Measurements from ENCODE around the gene XRCC1.

The XRCC1 gene, protein sequence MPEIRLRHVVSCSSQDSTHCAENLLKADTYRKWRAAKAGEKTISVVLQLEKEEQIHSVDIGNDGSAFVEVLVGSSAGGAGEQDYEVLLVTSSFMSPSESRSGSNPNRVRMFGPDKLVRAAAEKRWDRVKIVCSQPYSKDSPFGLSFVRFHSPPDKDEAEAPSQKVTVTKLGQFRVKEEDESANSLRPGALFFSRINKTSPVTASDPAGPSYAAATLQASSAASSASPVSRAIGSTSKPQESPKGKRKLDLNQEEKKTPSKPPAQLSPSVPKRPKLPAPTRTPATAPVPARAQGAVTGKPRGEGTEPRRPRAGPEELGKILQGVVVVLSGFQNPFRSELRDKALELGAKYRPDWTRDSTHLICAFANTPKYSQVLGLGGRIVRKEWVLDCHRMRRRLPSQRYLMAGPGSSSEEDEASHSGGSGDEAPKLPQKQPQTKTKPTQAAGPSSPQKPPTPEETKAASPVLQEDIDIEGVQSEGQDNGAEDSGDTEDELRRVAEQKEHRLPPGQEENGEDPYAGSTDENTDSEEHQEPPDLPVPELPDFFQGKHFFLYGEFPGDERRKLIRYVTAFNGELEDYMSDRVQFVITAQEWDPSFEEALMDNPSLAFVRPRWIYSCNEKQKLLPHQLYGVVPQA

DNA sequence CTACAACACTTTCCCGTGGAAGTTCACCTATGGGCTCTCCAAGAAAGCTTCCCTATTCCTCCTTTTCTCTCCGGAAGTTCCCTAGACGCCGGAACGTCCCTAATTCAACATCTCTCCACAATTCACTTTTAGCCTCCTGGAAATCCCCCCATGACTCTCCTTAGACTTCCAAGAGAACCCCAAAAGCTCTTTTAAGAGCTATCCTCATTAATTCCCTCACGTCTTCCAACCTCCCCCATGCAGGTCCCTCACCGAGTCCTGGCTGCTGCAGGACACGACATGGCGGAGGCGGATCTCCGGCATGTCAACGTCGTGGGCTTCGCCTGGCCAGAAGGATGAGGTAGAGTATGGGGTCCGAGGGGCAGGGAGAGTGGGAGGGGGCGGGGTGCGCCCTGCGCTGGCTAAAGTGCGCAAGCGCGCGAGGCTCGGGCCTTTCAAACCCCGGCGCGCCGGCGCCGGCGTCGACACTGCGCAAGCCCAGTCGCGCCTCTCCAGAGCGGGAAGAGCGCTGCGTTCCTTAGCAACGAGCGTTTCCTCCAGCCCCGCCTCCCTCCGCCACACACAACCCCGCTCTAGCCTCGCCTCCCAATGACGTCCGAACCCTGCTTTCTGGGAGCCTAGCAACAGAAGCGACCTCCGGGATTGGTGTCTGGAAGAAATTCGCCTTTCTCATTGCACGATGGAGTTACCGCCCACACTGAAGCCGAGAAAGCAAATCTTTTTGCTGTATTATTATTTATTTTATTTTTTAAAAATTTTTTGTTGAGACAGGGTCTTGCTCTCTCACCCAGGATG is at the start of gene XRCC1, which contains the start of gene PINLYP:
XRCC1 (minus strand) TSS at position 372 of the 795 bp plus-strand sequence; CDS start at position 303, 69 bp downstream.
PINLYP (plus strand) TSS at position 646 of the 795 bp plus-strand sequence. CDS start 1,391 bp downstream, outside the sequence.
- DNase-seq: peak; percentile 99
- Mint-ChIP-seq H3K27ac (peak within 1 kb of the TSS; percentile 90), H3K27me3 (peaks cover 24% of the 10 kb centered on the region), H3K4me1 (peaks cover 47% of the 10 kb centered on the region), H3K36me3 (peaks cover 11% of the 10 kb centered on the region), H3K4me3 (peak within 1 kb of the TSS; percentile 97), H3K9me3 (no peaks in the 10 kb centered on the region)
- CTCF ChIA-PET: interaction anchor here (1.4 to 4.5 kb wide), 3 partner anchors 19 to 128 kb away, joined by 4 to 28 read pairs (median 24); partner anchors contain the start of genes IRGQ and ZNF576

DNA sequence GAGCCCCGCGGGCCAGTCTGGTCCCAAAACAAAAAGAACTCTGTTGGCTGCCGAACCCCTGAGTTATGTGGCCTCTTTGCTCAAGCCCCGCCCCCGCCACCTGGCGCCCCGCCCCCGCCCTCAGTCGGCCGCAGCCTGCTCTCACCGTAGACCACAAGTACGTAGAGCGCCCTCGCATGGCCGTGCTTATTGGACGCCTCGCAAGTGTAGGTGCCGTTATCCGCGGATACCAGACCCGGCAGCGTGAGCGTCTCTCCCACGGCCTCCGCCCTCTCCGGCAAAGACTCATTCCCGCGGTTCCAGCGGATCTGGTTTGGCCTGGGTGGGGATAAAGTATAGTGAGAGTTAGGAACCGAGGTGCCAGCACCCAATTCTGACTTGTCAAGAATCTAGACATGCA is 49.6 kb upstream of the XRCC1 start:
- Mint-ChIP-seq H3K4me1 (peaks cover 49% of the 10 kb centered on the region), H3K27me3 (peaks cover 27% of the 10 kb centered on the region), H3K27ac (peak overlapping the region; percentile 37), H3K9me3 (no peaks in the 10 kb centered on the region), H3K36me3 (no peaks in the 10 kb centered on the region), H3K4me3 (no peak overlapping the region)
- DNase-seq: peak; percentile 93
- CTCF ChIA-PET: interaction anchor here (1.2 kb wide), 1 partner anchor 65 kb away, joined by 3 read pairs; no protein-coding TSS in a partner anchor

DNA sequence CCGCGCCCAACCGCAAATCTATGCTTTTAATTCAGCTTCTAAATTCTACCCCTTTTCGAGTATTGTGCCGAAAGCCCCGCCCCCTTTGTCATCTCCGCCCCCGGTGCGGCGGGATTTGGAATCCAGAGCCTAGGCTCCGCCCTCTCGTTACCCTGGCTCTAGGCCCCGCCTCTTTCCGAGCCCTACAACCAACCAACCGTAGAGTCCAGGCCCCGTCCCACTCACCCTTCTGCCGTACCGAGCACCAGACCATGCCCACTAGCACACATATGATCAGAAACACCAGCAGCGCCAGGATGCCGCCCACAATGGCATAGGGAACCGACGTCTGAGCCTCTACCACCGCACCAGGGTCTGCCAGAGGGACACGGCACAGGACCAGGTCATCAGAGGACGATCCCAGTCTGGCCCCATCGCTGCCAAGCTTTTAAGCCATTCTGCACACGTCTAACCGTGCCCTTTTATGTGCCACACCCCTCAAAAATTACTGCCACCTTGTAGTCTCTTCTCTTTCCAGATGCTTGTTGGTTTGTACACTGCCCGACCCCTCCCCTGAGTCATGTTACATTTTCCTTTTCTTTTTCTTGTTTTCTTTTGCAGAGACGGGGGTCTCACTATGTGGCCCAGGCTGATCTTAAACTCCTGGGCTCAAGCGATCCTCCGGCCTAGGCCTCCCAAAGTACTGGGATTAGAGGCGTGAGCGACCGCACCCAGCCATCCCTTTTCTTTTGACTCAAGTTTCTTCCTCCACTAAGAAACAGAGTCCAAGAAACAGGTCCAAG is 48.8 kb upstream of the XRCC1 start:
- Mint-ChIP-seq H3K9me3 (no peaks in the 10 kb centered on the region), H3K4me3 (no peak overlapping the region), H3K36me3 (no peaks in the 10 kb centered on the region), H3K4me1 (peaks cover 55% of the 10 kb centered on the region), H3K27ac (no peak overlapping the region), H3K27me3 (peaks cover 27% of the 10 kb centered on the region)
- no peak for DNase-seq
- CTCF ChIA-PET: no interaction called here

DNA sequence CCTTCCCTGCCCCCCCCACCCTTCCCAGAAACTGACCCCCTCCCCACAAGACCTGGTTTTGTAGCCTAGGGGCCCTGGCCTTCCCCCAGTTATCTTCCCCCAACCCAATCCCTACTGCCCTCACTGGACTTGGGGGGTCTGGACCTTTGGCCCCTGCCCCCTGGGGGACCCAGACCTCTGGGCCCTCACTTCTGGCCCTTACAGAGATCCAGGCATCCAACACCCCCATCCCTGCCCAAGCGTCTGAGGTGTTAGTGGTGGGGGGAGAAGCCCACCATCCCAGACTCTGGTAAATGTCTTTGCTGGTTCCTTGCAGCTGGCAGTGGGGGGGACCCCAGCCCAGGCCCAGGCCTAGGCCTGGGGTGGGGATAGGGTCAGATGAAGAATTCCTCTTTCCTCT is 47.6 kb upstream of the XRCC1 start:
- CTCF ChIA-PET: no interaction called here
- no peaks in the 10 kb centered on the region for H3K36me3 Mint-ChIP-seq
- no peak overlapping the region for H3K4me3 Mint-ChIP-seq
- H3K27me3 Mint-ChIP-seq: peaks cover 26% of the 10 kb centered on the region
- peak overlapping the region; percentile 42 for H3K27ac Mint-ChIP-seq
- peaks cover 62% of the 10 kb centered on the region for H3K4me1 Mint-ChIP-seq
- H3K9me3 Mint-ChIP-seq: no peaks in the 10 kb centered on the region
- DNase-seq: no peak

DNA sequence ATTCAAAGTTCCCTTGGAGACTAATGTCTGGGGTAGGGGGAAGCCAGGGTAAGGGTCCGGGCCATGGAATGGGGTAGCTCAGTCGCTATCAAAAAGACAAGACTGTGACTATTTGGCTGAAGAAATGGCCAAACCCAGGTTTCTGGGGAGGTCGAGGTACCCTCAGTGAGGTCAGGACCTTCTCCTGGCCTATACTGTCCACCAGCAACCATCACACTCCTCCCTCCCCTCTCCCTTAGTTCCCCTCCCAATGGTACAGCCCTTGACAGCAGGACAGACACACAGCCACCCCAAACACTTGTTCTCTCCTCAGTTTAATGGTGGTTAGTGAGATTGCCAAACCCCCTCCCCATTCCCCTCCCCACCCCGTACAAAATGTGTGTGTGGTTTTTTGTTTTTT is 46.7 kb upstream of the XRCC1 start:
- H3K9me3 Mint-ChIP-seq: no peaks in the 10 kb centered on the region
- peaks cover 17% of the 10 kb centered on the region for H3K27me3 Mint-ChIP-seq
- H3K27ac Mint-ChIP-seq: no peak overlapping the region
- no peak for DNase-seq
- no peak overlapping the region for H3K4me3 Mint-ChIP-seq
- peaks cover 58% of the 10 kb centered on the region for H3K4me1 Mint-ChIP-seq
- CTCF ChIA-PET: interaction anchor here (0.9 kb wide), 1 partner anchor 67 kb away, joined by 3 read pairs; no protein-coding TSS in a partner anchor
- no peaks in the 10 kb centered on the region for H3K36me3 Mint-ChIP-seq

DNA sequence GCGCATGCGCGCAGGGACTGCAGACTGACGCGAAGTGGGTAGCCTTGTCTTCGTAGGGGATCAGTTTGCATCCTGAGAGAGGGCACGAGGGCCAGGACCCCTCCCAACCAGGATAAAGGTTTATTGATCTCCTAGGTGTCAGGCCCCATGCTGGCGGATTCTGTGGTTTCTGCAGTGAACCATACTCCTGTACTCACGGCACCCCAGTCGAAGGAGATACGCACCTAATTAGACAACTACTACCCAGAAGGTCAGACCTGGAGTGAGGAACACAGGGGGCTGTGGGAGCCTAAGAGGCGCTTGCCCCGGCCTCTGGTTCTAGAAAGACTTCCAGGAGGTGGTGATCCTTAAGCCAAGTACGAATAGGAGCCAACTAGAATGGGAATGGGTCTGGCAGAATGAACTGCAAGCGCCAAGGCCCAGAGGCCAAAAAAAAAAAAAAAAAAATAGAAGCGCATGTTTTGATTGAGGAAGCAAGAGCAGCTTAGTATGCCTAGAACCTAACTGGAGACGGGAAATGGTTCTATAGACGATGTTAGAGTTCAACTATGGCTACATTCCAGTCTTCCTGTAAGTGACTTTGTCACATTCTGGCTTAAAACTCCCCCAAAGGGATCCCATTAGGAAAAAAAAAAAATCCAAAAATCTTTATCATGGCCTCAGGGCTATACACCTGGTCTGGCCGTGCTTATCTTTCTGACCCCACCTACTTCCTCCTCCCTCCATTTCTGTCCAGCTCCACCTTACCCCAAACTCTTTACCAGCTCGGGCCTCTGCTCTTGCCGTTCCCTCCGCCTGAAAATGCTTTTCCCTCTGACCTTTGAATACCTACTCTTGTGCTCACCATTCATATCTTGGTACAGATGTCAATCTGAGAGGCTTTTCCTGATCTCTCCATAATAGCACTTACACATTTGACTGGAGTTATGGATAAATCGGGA is 45.0 kb upstream of the XRCC1 start:
- CTCF ChIA-PET: no interaction called here
- peak; percentile 90 for DNase-seq

DNA sequence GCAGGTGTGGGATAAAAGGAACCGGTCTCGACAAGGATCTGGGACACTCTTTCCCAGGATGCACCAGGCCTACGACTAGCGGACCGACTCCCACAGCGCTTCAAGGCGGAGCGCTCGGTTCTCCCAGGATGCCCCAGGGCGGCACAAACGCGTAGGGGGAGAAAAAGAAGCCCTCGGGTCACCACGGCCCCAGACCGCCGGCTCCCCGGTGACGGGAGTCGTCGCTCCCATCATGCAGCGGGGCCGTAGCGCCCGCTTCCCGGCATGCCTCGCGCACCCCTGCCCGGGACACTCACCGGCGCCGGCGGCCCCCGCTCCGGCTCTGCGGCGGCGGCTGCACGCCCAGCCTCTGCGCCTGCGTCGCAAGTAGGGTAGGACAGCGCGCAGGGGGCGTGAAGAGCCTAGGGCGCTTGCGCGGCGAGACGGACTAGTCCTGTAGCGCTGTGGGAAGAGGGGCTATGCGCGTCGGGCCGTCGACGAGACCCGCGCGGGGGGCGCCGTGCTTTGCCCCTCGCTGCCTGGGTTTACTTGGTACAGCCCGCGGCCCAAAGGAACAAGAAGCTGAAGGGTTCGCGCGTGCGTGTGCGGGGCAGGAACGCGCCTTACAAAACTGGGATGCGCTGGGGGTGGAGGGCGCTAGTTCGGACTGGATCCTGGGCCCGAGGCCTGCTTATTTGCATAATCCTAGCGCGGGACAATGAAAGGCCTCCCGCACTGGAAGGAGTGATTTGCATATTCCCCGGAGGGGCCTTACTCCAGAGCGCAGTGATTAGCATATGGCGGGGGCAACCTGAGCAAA is 44.1 kb upstream of the XRCC1 start, which contains the start of gene ZNF428:
ZNF428 (minus strand) TSS at position 368 of the 799 bp plus-strand sequence. CDS start 5,325 bp downstream, outside the sequence.
- H3K27ac Mint-ChIP-seq: peak within 1 kb of the TSS; percentile 98
- peak within 1 kb of the TSS; percentile 94 for H3K4me3 Mint-ChIP-seq
- peaks cover 37% of the 10 kb centered on the region for H3K4me1 Mint-ChIP-seq
- DNase-seq: peak; percentile 88
- no peaks in the 10 kb centered on the region for H3K27me3 Mint-ChIP-seq
- H3K36me3 Mint-ChIP-seq: no peaks in the 10 kb centered on the region
- CTCF ChIA-PET: no interaction called here
- H3K9me3 Mint-ChIP-seq: no peaks in the 10 kb centered on the region

More for the DNA sequence above, 45.0 kb upstream of the XRCC1 start:
- peak overlapping the region; percentile 98 for H3K27ac Mint-ChIP-seq
- no peaks in the 10 kb centered on the region for H3K27me3 Mint-ChIP-seq
- peak overlapping the region; percentile 94 for H3K4me3 Mint-ChIP-seq
- H3K36me3 Mint-ChIP-seq: no peaks in the 10 kb centered on the region
- H3K4me1 Mint-ChIP-seq: peaks cover 45% of the 10 kb centered on the region
- no peaks in the 10 kb centered on the region for H3K9me3 Mint-ChIP-seq

DNA sequence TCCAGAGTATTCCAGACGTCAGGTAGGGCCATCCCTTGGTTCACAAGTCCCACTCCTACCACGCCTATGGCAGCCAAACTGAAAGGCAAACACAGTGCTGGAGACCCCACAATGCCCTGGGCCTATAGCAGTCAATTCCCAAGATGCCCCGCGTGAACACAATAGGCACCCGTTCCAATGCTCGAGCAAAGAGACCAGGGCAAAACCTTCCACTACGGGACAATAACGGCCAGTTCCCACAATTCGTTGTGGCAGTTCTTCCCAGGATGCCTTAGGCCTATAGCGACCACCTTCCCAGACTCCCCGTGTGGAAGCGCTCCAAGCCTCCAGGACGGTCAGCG is 43.6 kb upstream of the XRCC1 start:
- DNase-seq: peak; percentile 65
- peaks cover 32% of the 10 kb centered on the region for H3K4me1 Mint-ChIP-seq
- peak overlapping the region; percentile 94 for H3K4me3 Mint-ChIP-seq
- peak overlapping the region; percentile 98 for H3K27ac Mint-ChIP-seq
- CTCF ChIA-PET: no interaction called here
- H3K36me3 Mint-ChIP-seq: no peaks in the 10 kb centered on the region
- H3K9me3 Mint-ChIP-seq: no peaks in the 10 kb centered on the region
- H3K27me3 Mint-ChIP-seq: no peaks in the 10 kb centered on the region

DNA sequence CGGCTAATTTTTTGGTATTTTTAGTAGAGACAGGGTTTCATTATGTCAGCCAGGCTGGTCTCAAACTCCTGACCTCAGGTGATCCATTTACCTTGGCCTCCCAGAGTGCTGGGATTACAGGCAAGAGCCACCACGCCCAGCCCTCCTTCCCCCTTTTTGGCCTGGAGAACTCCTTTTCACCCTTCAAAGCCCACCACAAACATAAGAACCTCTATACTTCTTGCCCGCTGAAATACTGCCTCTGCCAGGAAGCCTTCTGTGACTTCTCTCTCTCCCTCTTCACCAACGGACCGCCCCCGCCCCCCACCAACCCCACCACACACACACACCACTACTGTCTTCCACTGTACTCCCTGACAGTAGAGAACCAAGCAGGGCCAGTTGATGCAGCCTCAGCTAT is 41.6 kb upstream of the XRCC1 start:
- Mint-ChIP-seq H3K27me3 (no peaks in the 10 kb centered on the region), H3K9me3 (no peaks in the 10 kb centered on the region), H3K4me3 (no peak overlapping the region), H3K36me3 (peaks cover 14% of the 10 kb centered on the region), H3K4me1 (peaks cover 27% of the 10 kb centered on the region), H3K27ac (no peak overlapping the region)
- DNase-seq: no peak
- CTCF ChIA-PET: interaction anchor here (0.6 kb wide), 1 partner anchor 28 kb away, joined by 3 read pairs; no protein-coding TSS in a partner anchor

DNA sequence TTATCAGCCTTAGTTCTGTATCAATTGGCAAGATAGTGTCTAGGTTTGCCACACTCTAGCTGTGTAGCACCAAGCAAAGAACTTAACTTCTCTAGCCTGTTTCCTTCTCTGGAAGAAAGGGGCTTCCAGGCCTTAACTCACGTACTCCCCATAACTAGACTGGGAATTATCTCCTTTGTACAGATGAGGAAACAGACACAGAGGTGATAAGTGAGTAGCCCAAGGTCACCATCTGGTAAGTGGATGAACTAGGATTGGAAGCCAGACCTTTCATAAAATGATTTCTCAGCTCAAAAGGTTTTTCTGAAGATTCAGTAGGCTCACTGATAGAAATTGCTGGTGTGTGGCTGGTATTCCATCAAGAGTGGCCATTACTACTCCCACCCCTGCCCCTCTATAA is 41.0 kb upstream of the XRCC1 start:
- H3K4me3 Mint-ChIP-seq: no peak overlapping the region
- H3K9me3 Mint-ChIP-seq: no peaks in the 10 kb centered on the region
- no peak for DNase-seq
- peaks cover 17% of the 10 kb centered on the region for H3K36me3 Mint-ChIP-seq
- no peak overlapping the region for H3K27ac Mint-ChIP-seq
- H3K27me3 Mint-ChIP-seq: no peaks in the 10 kb centered on the region
- CTCF ChIA-PET: interaction anchor here (0.5 kb wide), 1 partner anchor 96 kb away, joined by 4 read pairs; no protein-coding TSS in a partner anchor
- peaks cover 23% of the 10 kb centered on the region for H3K4me1 Mint-ChIP-seq

DNA sequence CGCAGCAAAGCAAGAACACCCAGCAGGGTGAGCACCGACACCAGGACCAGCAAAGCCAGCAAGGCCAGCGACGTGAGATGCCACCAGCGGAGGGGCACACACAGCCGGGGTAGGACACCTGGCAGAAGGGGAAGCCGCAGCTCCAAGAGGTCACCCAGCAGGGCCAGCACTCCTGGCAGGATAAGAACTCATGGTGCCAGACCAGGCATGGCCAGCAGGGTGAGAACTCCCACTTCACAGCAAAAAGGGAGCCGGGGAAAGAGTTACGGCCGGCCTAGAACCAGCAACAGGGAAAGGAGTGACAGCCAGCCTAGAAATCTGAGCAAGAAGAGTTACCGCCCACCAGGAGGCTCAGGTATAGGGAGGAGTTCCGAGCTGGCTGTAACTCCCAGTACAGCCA is 37.0 kb upstream of the XRCC1 start:
- Mint-ChIP-seq H3K27ac (no peak overlapping the region), H3K9me3 (no peaks in the 10 kb centered on the region), H3K4me1 (peaks cover 2% of the 10 kb centered on the region), H3K4me3 (no peak overlapping the region), H3K36me3 (peaks cover 20% of the 10 kb centered on the region), H3K27me3 (no peaks in the 10 kb centered on the region)
- CTCF ChIA-PET: no interaction called here
- no peak for DNase-seq

DNA sequence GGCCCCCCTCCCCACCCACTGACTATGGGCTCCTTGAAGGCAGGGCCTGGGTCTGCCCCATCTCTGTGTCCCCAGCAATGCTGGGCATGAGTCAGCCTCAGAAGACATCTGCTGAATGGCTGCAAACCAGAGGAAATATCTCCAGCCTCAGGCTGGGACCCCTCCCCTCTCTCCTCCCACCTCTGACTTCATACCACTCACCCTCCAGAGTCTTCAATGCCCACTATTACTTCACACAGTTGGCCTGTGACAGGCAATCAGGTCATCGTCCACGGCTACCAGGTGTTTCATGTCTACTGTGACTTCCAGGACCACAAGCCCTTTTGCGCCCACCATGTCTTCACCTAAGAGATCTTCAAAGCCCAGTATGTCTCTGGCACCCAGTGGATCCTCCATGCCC is 36.5 kb upstream of the XRCC1 start, which contains the start of gene SRRM5:
SRRM5 (plus strand) TSS at position 301 of the 400 bp plus-strand sequence; CDS start at position 335, 34 bp downstream.
- no peak within 1 kb of the TSS for H3K4me3 Mint-ChIP-seq
- H3K9me3 Mint-ChIP-seq: no peaks in the 10 kb centered on the region
- CTCF ChIA-PET: no interaction called here
- no peak within 1 kb of the TSS for H3K27ac Mint-ChIP-seq
- H3K4me1 Mint-ChIP-seq: peaks cover 2% of the 10 kb centered on the region
- peaks cover 20% of the 10 kb centered on the region for H3K36me3 Mint-ChIP-seq
- DNase-seq: no peak
- no peaks in the 10 kb centered on the region for H3K27me3 Mint-ChIP-seq
